Adrenal gland (tissue), 12 donors: ENCODE data around the gene SYNGAP1. TPM values are rescaled to one million over a fixed set of nuclear protein-coding genes. Genes with fewer than 3 reads are reported as not detected.

Source experiments
- DNase-seq, 7 donors: peaks; one replicate each; pipeline ENCODE4 v3.0.0-alpha.2; 2019 to 2020
- H3K27ac ChIP-seq, 5 donors: fragments of 200-600 bp; sonication (generic) in 4 of 5; 1 replicate in 3 of 5; 2 replicates in 2 of 5; pipeline versions ENCODE4 v1.5.1 to v1.8.0; 2016 to 2020; ENCODE audit warnings: mild to moderate bottlenecking in 1 of 5
- H3K27me3 ChIP-seq: fragments of 200-600 bp; 2 replicates; pipeline ENCODE4 v1.8.0; 2021
- H3K36me3 ChIP-seq, 2 donors: fragments of 200-600 bp; replicated peaks in 1 of 2; 1 replicate in 1 of 2; 2 replicates in 1 of 2; pipeline versions ENCODE4 v1.5.1 to v1.8.0; 2018 to 2022
- H3K4me1 ChIP-seq, 2 donors: fragments of 200-600 bp; replicated peaks in 1 of 2; 1 replicate in 1 of 2; 2 replicates in 1 of 2; pipeline versions ENCODE4 v1.5.1 to v1.8.0; 2018 to 2021
- H3K4me3 ChIP-seq, 4 donors: fragments of 200-600 bp; sonication (generic) in 3 of 4; one replicate each; pipeline ENCODE4 v1.5.1; 2016 to 2018
- H3K9me3 ChIP-seq, 3 donors: fragments of 200-600 bp; sonication (generic) in 1 of 3; replicated peaks in 1 of 3; 1 replicate in 2 of 3; 2 replicates in 1 of 3; pipeline versions ENCODE4 v1.5.1 to v1.8.0; 2016 to 2021
- CTCF ChIP-seq, 6 experiments: fragments of 450-650 bp in 4 of 6; fragments of 200-600 bp in 2 of 6; sonication (generic) in 1 of 6; IDR thresholded peaks; 1 replicate in 5 of 6; 2 replicates in 1 of 6; pipeline versions ENCODE4 v1.5.1 to v1.8.0; 2016 to 2021; ENCODE audit warnings: antibody characterized with exemption in 6 of 6, mild to moderate bottlenecking in 2 of 6, moderate library complexity in 1 of 6
- POLR2A ChIP-seq, 2 donors: fragments of 450-650 bp; IDR thresholded peaks; one replicate each; pipeline ENCODE4 v1.6.1; 2017; ENCODE audit warnings: antibody characterized with exemption in 2 of 2, mild to moderate bottlenecking in 2 of 2, moderate library complexity in 1 of 2
- WGBS, 4 donors: extraction: QIAGEN DNeasy Blood & Tissue Kit in 2 of 4; methylation state at CpG; one replicate each; pipeline versions ENCODE4 v1.1.5 to v1.1.7; 2013 to 2017; 5-methylcytosine and 5-hydroxymethylcytosine counted together
- intact Hi-C, 2 donors: fragments of 100-400 bp; cut with DNase I; formaldehyde crosslinking; loops; one replicate each; pipeline versions ENCODE4 v1.14.1 to v1.15.0; 2022 to 2023
- polyA plus RNA-seq, 3 donors: library from polyadenylated mRNA; stranded (reverse); fragments of 200-250 nt in 2 of 3; fragments of 350-450 nt in 1 of 3; fragmentation: Illumina TruSeq in 1 of 3; extraction: RNeasy Lipid Tissue Mini Kit (QIAGEN cat#74804) in 1 of 3; gene quantifications; one replicate each; pipeline ENCODE4 v1.2.3, GENCODE V29; 2013 to 2014
- total RNA-seq, 9 donors: library from RNA; depleted of rRNA in 4 of 9; stranded (reverse); fragments of >200 nt in 4 of 9; fragments of 120-200 nt in 1 of 9; fragmentation: NEBNext Ultra II Directional in 1 of 9; extraction: Animal tissue kit (Norgen Biotek cat#: 25700) in 1 of 9; gene quantifications; one replicate each; pipeline versions ENCODE4 v1.1.0 to v1.2.4, GENCODE V29; 2013 to 2023
- donor health status: healthy with polysubstance abuse.
- donor health status: Bipolar disorder and iron deficiency.
- donor health status: DM: yes; HTN: yes; CAD: no.
- donor health status: DM: no; HTN: no; CAD: no.
- donor health status: DM: no; HTN: no; CAD: no.
- donor health status: DM: yes; HTN: yes; CAD: no.

Gene SYNGAP1
- total and polyA plus RNA-seq, 12 donors, result 2.6 to 73.5 (median 8.7) TPM

GRCh38 chr6:33391278-33391921 lies 28.5 kb upstream of the SYNGAP1 start, which contains the start of gene KIFC1:
Gene KIFC1, plus strand, starts transcription at chr6:33391823. Its CDS starts 163 bp downstream, at chr6:33391986.
- Histone ChIP-seq H3K4me1 (peaks cover 7 to 8% of the 10 kb centered on the region in 2 donors), H3K9me3 (no peaks in the 10 kb centered on the region), H3K4me3 (peak within 1 kb of the TSS in 2 of 4 donors; percentile 24 to 48), H3K27ac (peak within 1 kb of the TSS in 4 of 5 donors; percentile 75 to 94 (median 84)), H3K36me3 (no peaks in the 10 kb centered on the region), H3K27me3 (no peaks in the 10 kb centered on the region)
- intact Hi-C loops, result no loop called here
- TF ChIP-seq CTCF (IDR thresholded peaks at IDR 0.05), result peak; percentile 94 to 99 (median 97)
- TF ChIP-seq POLR2A (IDR thresholded peaks at IDR 0.05), result no peak
- DNase-seq, result peak; percentile 99 to 100 (median 99)
- WGBS, 4 donors, result 0 to 1% (median 0%) methylated on average over 17 to 67 of the region's 67 CpGs

GRCh38 chr6:33391922-33392594 lies 27.8 kb upstream of the SYNGAP1 start:
- WGBS, 4 donors, result 0 to 2% (median 0%) methylated on average over 15 to 31 of the region's 31 CpGs
- H3K4me3 ChIP-seq, result peak overlapping the region in 2 of 4 donors; percentile 24 to 48
- no peak for DNase-seq
- no peaks in the 10 kb centered on the region for H3K9me3 ChIP-seq
- no peaks in the 10 kb centered on the region for H3K27me3 ChIP-seq
- peaks cover 7 to 8% of the 10 kb centered on the region in 2 donors for H3K4me1 ChIP-seq
- TF ChIP-seq POLR2A (IDR thresholded peaks at IDR 0.05), result no peak
- no peak for TF ChIP-seq CTCF (IDR thresholded peaks at IDR 0.05)
- peak overlapping the region in 3 of 5 donors; percentile 60 to 94 (median 84) for H3K27ac ChIP-seq
- intact Hi-C loops, result no loop called here
- H3K36me3 ChIP-seq, result no peaks in the 10 kb centered on the region

- Histone ChIP-seq H3K36me3 (no peaks in the 10 kb centered on the region), H3K27ac (no peak overlapping the region), H3K27me3 (no peaks in the 10 kb centered on the region), H3K4me3 (no peak overlapping the region), H3K9me3 (no peaks in the 10 kb centered on the region), H3K4me1 (peaks cover 7 to 8% of the 10 kb centered on the region in 2 donors)
- TF ChIP-seq CTCF (IDR thresholded peaks at IDR 0.05) (no peak), POLR2A (IDR thresholded peaks at IDR 0.05) (no peak)
- intact Hi-C loops, result no loop called here
- WGBS, 4 donors, result 32 to 44% (median 36%) methylated on average over 5 of the region's 5 CpGs
- no peak for DNase-seq
These were observed 27.3 kb upstream of the SYNGAP1 start for GRCh38 chr6:33392595-33392948.

GRCh38 chr6:33392979-33393378 lies 26.9 kb upstream of the SYNGAP1 start:
- Histone ChIP-seq H3K4me3 (no peak overlapping the region), H3K27ac (no peak overlapping the region), H3K9me3 (no peaks in the 10 kb centered on the region), H3K4me1 (peaks cover 7 to 8% of the 10 kb centered on the region in 2 donors), H3K36me3 (no peaks in the 10 kb centered on the region), H3K27me3 (no peaks in the 10 kb centered on the region)
- no peak for DNase-seq
- WGBS, 4 donors, result 47 to 54% (median 49%) methylated on average over 3 of the region's 3 CpGs
- TF ChIP-seq POLR2A (IDR thresholded peaks at IDR 0.05), result no peak
- TF ChIP-seq CTCF (IDR thresholded peaks at IDR 0.05), result no peak
- intact Hi-C loops, result no loop called here
